Measurements from ENCODE around the gene ZNF598. TPM values are rescaled to one million over a fixed set of nuclear protein-coding genes. Genes with fewer than 3 reads are reported as not detected.

ZNF598 gene
- total RNA-seq, 2 donors from 2014 or later: 41.2 to 79.6 TPM

GRCh38 chr16:1985466-1986150, 24.0 kb downstream of the ZNF598 start:
- no peaks in the 10 kb centered on the region for H3K4me1 Mint-ChIP-seq
- no peak overlapping the region for H3K27ac Mint-ChIP-seq
- no peaks in the 10 kb centered on the region for H3K9me3 Mint-ChIP-seq
- no peak for ATAC-seq (replicated peaks)
- H3K36me3 Mint-ChIP-seq (ENCODE audit: low read depth): no peaks in the 10 kb centered on the region
- peak overlapping the region; percentile 79 for H3K4me3 Mint-ChIP-seq
- peaks cover 14% of the 10 kb centered on the region for H3K27me3 Mint-ChIP-seq

- H3K4me1 Mint-ChIP-seq: no peaks in the 10 kb centered on the region
- no peaks in the 10 kb centered on the region for H3K9me3 Mint-ChIP-seq
- H3K27me3 Mint-ChIP-seq: peaks cover 14% of the 10 kb centered on the region
- peak overlapping the region; percentile 61 for H3K27ac Mint-ChIP-seq
- peak; percentile 34 for ATAC-seq (replicated peaks)
- no peaks in the 10 kb centered on the region for H3K36me3 Mint-ChIP-seq (ENCODE audit: low read depth)
- H3K4me3 Mint-ChIP-seq: peak overlapping the region; percentile 79
Observed at GRCh38 chr16:1984347-1985225, 25.0 kb downstream of the ZNF598 start.

DNA sequence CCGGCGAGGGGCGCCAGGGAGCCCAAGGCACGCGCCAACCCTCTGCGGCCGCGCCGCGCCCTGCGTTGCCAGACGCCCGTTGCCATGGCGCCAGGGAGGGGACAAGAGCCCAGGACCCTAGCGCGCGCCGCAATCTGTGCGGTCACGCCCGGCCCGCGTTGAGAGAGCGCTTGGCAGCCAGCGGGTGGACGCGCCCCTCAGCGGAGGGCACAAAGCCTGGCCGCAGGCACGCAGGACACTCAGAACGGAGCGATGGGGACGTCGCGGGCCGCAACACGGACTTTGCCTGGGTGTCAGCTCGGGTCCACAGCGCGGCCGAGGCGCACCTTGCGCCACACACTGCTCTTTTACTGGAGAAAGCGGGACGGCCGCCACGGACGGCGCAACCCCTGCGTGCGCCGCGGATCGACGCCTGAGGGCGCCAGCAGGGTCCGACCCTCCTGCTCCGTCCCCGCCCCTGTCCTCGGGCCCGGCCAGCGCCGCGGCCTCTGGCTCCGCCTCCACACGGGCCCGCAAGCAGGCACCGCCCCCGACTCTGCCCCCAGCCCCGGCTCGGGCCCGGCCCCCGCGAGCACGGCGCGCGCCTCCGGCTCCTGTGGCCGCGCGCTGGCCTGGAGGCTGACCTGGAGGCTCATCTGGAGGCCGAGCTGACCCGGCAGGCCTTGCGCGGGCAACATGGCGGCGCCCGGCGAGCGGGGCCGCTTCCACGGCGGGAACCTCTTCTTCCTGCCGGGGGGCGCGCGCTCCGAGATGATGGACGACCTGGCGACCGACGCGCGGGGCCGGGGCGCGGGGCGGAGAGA, 25.9 kb downstream of the ZNF598 start, which contains the start of gene GFER:
Gene GFER, plus strand, starts transcription at position 650 of the 803 bp plus-strand sequence. Its CDS starts 26 bp downstream, at position 676.
- Mint-ChIP-seq H3K36me3 (ENCODE audit: low read depth) (peaks cover 2% of the 10 kb centered on the region), H3K27me3 (peaks cover 11% of the 10 kb centered on the region), H3K4me3 (peak within 1 kb of the TSS; percentile 79), H3K27ac (peak within 1 kb of the TSS; percentile 61), H3K9me3 (no peaks in the 10 kb centered on the region), H3K4me1 (no peaks in the 10 kb centered on the region)
- peak; percentile 92 for ATAC-seq (replicated peaks)

DNA sequence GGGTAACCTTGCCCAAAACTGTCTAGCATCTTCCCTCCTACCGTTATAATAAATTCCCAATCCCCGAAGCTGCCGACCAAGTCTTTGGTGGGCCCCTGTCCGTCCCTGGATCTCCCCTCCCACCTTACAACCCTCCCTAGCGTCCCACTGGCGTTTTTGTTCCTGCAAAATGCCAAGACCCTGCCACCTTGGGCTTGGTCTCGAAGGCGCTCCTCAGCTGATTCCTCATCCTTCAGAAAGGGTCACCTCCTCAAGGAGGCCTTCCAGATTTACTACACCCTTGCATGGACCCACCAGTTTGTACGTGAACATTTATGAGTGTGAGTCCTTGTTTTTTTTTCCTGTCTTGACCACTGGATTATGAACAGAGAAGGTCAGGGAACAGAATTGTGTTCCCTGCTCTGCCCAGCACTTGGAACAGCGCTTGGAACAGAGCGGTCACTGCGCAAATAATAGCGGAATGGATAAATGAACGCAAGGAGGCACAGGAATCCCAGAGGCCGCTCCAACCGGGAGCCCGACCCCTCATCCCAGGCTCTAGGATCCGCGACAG, 26.6 kb downstream of the ZNF598 start:
- Mint-ChIP-seq H3K4me3 (peak overlapping the region; percentile 79), H3K27me3 (peaks cover 8% of the 10 kb centered on the region), H3K9me3 (no peaks in the 10 kb centered on the region), H3K4me1 (no peaks in the 10 kb centered on the region), H3K27ac (no peak overlapping the region), H3K36me3 (ENCODE audit: low read depth) (peaks cover 9% of the 10 kb centered on the region)
- no peak for ATAC-seq (replicated peaks)

DNA sequence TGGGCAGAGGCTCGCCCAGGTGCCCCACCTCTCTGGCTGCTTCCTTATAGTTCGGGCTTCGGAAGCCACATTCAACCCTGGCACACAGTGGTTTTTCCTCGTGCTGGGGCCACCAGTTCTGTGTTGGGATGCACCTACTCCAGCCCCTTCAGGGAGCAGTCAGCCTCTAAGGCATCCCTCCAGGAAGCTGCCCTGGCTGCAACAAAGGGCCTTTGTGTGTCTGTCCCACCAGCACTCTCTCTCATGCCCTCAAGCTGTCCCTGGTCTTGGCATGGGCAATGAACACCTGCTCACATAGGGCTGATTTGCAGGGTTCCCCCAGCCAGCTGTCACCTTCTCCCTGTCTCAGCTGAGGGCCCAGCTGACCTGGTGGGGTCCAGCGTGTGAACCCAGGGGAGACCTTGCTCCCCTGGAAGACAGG, 27.6 kb downstream of the ZNF598 start:
- Mint-ChIP-seq H3K36me3 (ENCODE audit: low read depth) (peaks cover 19% of the 10 kb centered on the region), H3K4me1 (no peaks in the 10 kb centered on the region), H3K4me3 (peak overlapping the region; percentile 79), H3K27me3 (peaks cover 8% of the 10 kb centered on the region), H3K9me3 (no peaks in the 10 kb centered on the region), H3K27ac (no peak overlapping the region)
- ATAC-seq (replicated peaks): no peak

DNA sequence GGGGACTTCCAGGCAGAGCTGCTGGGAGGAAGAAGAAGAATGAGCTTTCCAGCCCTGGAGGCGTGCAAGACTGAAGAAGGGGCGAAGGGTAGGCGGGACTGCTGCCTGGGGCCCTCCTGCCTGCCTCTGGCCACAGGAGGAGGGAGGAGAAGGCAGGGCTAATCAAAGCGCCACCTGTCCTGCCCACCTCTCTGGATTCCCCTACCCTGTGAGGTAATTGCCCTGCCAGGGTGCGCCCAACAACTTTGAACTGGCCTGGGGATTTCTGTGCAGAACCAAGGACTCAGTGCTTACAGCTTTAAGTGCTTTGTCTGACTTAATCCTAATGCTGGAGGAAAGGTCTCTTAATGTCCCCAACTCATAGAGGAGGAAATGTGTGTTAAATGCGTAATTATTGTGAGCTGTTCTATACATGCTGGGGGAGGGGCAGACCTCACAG, 28.2 kb downstream of the ZNF598 start, which contains the start of gene NOXO1:
Gene NOXO1, minus strand, starts transcription at position 72 of the 439 bp plus-strand sequence. CDS start 290 bp downstream, outside the sequence.
- Mint-ChIP-seq H3K27me3 (peaks cover 8% of the 10 kb centered on the region), H3K4me3 (peak within 1 kb of the TSS; percentile 79), H3K9me3 (no peaks in the 10 kb centered on the region), H3K36me3 (ENCODE audit: low read depth) (peaks cover 25% of the 10 kb centered on the region), H3K27ac (no peak within 1 kb of the TSS), H3K4me1 (no peaks in the 10 kb centered on the region)
- ATAC-seq (replicated peaks): no peak

- H3K4me1 Mint-ChIP-seq: no peaks in the 10 kb centered on the region
- H3K27ac Mint-ChIP-seq: no peak overlapping the region
- peaks cover 32% of the 10 kb centered on the region for H3K36me3 Mint-ChIP-seq (ENCODE audit: low read depth)
- no peak for ATAC-seq (replicated peaks)
- H3K9me3 Mint-ChIP-seq: no peaks in the 10 kb centered on the region
- no peak overlapping the region for H3K4me3 Mint-ChIP-seq
- H3K27me3 Mint-ChIP-seq: peaks cover 8% of the 10 kb centered on the region
Observed at GRCh38 chr16:1980770-1981087, 28.9 kb downstream of the ZNF598 start.

DNA sequence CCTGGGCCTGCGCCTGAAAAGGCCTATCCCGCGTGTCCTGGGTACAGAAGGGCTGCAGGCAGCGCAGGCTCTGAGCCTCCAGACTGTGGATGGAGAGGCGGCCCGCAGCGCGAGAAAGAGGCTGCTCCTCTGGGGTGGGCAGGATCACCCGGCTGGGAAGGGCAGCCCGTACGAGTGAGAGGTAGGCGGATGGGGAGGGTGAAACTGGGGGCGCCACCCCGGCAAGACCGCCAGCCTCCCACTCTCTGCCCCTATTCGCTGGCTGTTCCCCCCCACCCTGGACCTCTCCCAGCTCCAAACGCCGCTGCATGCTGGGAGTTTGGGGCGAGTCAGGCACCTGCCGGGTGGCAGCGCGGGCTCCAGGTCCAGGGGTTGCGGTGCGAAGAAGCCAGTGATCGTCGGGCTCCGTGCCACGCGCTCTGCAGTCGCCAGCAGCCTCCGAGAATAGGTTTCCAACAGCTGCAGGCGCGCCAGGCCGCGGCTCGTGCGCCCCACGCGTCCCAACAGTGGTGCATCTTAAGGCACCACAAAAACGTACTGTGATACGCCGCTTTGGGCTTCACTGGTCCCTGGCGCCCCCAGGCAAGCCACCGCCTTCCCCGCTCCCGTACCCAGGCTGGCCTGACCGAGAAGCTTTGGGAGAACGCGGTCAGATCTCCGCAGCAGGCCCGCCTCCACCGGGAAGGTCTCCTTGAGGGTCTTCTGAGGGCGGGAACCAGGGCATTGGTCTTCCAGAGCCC, 29.4 kb downstream of the ZNF598 start:
- Mint-ChIP-seq H3K4me3 (no peak overlapping the region), H3K4me1 (no peaks in the 10 kb centered on the region), H3K27me3 (peaks cover 8% of the 10 kb centered on the region), H3K36me3 (ENCODE audit: low read depth) (peaks cover 37% of the 10 kb centered on the region), H3K9me3 (no peaks in the 10 kb centered on the region), H3K27ac (no peak overlapping the region)
- ATAC-seq (replicated peaks): no peak

- no peak for ATAC-seq (replicated peaks)
- peaks cover 45% of the 10 kb centered on the region for H3K36me3 Mint-ChIP-seq (ENCODE audit: low read depth)
- no peaks in the 10 kb centered on the region for H3K4me1 Mint-ChIP-seq
- H3K27me3 Mint-ChIP-seq: peaks cover 8% of the 10 kb centered on the region
- no peak overlapping the region for H3K27ac Mint-ChIP-seq
- H3K4me3 Mint-ChIP-seq: no peak overlapping the region
- no peaks in the 10 kb centered on the region for H3K9me3 Mint-ChIP-seq
Observed at GRCh38 chr16:1979271-1980029, 30.2 kb downstream of the ZNF598 start.

GRCh38 chr16:1978476-1979120, 31.0 kb downstream of the ZNF598 start:
- H3K4me3 Mint-ChIP-seq: no peak overlapping the region
- H3K4me1 Mint-ChIP-seq: no peaks in the 10 kb centered on the region
- no peaks in the 10 kb centered on the region for H3K9me3 Mint-ChIP-seq
- no peak for ATAC-seq (replicated peaks)
- H3K36me3 Mint-ChIP-seq (ENCODE audit: low read depth): peaks cover 45% of the 10 kb centered on the region
- no peak overlapping the region for H3K27ac Mint-ChIP-seq
- H3K27me3 Mint-ChIP-seq: peaks cover 8% of the 10 kb centered on the region

DNA sequence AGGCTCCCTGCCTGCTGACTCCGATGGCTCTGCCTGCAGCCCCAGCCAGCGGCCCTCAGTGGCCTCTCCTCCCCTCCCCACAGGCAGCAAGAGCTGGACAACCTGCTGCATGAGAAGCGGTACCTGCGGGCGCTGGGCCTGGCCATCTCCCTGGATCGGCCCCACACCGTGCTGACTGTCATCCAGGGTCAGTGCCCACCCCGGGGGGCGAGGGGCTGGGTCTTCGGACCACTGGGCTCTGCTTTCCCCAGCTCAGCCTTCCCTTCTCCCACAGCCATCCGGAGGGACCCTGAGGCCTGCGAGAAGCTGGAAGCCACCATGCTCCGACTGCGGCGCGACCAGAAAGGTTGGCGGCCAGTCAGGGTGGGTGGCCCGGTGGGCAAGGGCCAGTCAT, 31.7 kb downstream of the ZNF598 start:
- H3K4me1 Mint-ChIP-seq: peaks cover 2% of the 10 kb centered on the region
- H3K27me3 Mint-ChIP-seq: peaks cover 4% of the 10 kb centered on the region
- no peak for ATAC-seq (replicated peaks)
- H3K36me3 Mint-ChIP-seq (ENCODE audit: low read depth): peaks cover 48% of the 10 kb centered on the region
- no peak overlapping the region for H3K27ac Mint-ChIP-seq
- H3K9me3 Mint-ChIP-seq: no peaks in the 10 kb centered on the region
- no peak overlapping the region for H3K4me3 Mint-ChIP-seq

GRCh38 chr16:1976951-1977874, 32.4 kb downstream of the ZNF598 start:
- Mint-ChIP-seq H3K36me3 (ENCODE audit: low read depth) (peaks cover 52% of the 10 kb centered on the region), H3K4me1 (peaks cover 5% of the 10 kb centered on the region), H3K27me3 (peaks cover 3% of the 10 kb centered on the region)

More at GRCh38 chr16:1976951-1977874, 32.4 kb downstream of the ZNF598 start:
- ATAC-seq (replicated peaks): no peak
- H3K9me3 Mint-ChIP-seq: no peaks in the 10 kb centered on the region
- H3K27ac Mint-ChIP-seq: no peak overlapping the region
- no peak overlapping the region for H3K4me3 Mint-ChIP-seq
